HG03097 (cell line): Measurements from ENCODE around the gene FXYD6.
"Not testable (repeated sequence)": the region's sequence is repeated elsewhere in the genome, so short reads cannot be mapped to it uniquely, and the experiment has no call there.

Experiments used
- ATAC-seq: cut with Tn5 transposase; IDR thresholded peaks from one replicate; pipeline ENCODE4 v1.9.1; 2021; ENCODE audit not compliant: unreplicated experiment, low FRiP score

The FXYD6 gene

DNA sequence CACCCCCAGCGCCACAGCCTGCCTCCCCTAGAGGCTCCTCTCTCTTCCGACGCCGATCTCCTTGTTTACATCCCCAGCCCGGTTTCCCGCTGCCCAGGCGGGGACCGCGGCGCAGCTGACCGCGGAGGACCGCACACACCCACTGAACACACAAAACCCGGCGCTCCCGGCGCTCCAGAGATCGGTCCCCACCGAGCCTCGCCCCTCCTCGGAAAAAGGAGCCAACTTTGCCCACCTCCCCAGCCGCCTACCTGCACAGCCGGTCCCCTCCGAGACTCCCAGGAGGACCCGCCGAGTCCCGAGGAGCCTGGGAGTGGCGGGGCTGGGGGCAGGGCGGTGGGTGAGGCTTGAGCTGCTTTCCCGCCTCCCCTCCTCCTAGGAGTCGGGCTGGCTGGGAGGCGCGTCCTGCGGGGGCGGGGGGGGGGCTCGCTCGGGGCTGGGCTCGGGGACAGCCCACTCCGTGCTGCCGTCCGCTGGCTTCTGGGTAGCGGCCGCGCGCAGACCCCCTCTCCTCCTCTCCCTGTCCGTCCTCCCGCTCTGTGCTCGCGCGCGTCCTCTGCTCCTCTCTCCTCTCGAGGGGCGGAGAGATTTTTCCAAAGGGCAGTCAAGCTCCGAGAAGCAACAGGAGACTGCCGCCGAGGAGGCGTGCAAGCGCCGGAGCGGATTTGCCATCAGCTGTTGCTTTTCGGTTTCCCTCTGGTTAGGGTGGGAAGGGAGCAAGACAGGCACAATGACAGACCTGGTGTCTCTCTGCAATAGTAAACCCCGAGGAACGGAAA, at the start of gene FXYD6:
Gene FXYD6, minus strand, starts transcription at position 318 of the 779 bp plus-strand sequence. CDS start 33,882 bp downstream, outside the sequence.
- no peak for ATAC-seq

- ATAC-seq = not testable (repeated sequence)
Observed at GRCh38 chr11:117926166-117926565, 49.7 kb upstream of the FXYD6 start.

GRCh38 chr11:117925198-117925925, 48.9 kb upstream of the FXYD6 start:
- ATAC-seq = no peak

- no peak for ATAC-seq
Observed at GRCh38 chr11:117924631-117925170, 48.2 kb upstream of the FXYD6 start.

- ATAC-seq = no peak
Observed at GRCh38 chr11:117923773-117924172, 47.3 kb upstream of the FXYD6 start.

DNA sequence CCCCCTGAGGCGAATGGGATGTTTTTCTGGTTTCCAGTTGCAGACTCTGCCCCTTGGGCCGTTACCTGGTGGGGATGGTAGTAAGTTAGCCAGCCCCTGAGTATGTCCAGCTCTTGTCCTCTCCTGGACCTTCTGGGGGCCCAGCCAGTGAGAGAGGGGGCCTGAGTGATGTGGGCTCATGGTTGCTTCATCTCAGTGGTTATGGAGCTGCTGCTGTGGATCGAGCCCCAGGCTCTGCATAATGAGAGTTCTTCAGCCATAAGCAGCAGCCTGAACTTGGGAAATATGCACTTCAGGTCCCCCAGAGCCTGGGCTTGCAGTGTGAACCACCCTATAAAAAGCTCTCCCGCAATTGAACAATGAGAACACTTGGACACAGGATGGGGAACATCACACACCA, 46.8 kb upstream of the FXYD6 start:
- no peak for ATAC-seq

DNA sequence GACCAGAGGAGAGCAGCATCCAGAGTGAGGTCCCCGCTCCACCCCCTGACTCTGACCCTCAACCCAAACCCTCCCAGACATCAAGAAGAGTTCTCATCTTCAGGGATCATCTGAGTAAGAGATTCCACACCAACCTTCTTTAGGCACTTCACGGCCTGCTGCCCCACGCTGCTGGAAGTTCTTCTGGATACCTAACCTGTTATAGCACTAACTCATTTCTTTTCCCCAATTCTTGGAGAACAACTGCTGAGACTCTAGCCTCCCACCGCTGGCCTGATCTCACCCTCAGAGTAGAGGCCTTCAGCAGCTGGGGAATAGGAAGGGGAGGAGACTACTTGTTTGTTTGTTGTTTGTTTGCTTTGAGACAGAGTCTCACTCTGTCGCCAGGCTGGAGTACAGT, 45.4 kb upstream of the FXYD6 start:
- no peak for ATAC-seq

DNA sequence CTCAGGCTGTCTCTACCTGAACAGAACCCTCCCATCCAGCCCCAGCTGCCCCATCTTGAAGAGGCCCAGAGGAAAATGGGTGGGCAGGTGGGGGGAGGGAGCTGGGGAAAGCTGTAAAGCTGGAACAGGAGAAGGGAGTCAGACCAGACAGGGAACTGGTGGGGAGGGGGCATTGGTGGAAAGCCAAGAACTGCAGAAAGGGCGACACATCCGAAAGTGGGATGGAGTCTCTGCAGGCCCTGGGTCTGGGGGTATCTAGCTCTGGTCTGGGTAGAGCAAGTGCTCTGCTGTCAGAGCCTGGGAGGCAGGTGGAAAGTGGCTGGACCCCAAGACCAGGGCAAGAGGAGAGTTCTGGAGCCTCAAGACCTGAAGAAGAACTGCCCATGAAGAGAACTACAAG, 45.0 kb upstream of the FXYD6 start:
- ATAC-seq = no peak

GRCh38 chr11:117919781-117920221, 43.3 kb upstream of the FXYD6 start:
- no peak for ATAC-seq

- no peak for ATAC-seq
Observed at GRCh38 chr11:117919341-117919740, 42.9 kb upstream of the FXYD6 start.

- ATAC-seq = no peak
Observed at GRCh38 chr11:117918366-117919255, 42.2 kb upstream of the FXYD6 start.

DNA sequence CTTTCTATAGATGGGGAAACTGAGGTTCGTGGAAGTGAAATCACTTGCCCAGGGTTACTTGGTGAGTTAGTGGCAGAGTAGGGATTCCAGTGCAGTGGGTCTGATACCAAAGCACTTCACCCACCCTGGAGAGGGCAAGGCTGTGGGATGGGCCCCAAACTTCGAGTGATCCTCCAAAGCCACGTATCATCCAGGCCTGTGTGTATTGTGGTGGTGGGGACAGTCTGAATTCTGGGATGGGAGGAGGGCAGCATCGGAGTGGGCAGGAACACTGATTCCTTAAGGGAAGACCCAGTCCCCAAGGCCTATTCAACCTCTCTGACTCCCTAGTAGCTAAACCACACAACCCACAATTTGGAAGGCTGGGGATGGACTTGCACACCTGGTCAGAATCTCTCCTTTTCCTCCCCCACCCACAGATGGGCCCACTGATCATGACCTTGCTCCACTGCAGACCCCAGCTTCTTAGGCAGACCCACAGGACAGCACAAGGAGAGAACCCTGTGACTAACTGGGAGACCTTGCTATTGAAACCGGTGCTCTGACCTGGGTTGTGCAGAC, 41.2 kb upstream of the FXYD6 start:
- no peak for ATAC-seq

DNA sequence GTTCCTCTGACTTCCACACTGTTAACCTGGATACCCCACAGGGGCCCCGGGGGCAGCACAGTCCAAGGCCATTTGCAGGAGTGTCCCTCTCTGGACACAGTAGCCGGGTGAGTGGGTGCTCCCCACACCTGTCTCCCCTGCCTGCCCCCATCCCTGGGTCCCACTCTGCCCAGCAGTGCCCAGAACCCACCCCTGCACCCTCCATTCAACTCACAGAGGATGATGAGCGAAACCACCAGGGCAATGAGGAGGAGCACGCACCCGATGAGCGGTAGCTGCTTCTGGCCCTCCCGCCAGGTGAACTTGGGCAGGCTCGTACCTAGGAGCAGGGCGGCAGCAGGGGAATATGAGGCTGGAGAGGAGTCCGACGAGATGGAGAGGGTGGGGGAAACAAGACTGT, 40.5 kb upstream of the FXYD6 start:
- ATAC-seq = no peak

DNA sequence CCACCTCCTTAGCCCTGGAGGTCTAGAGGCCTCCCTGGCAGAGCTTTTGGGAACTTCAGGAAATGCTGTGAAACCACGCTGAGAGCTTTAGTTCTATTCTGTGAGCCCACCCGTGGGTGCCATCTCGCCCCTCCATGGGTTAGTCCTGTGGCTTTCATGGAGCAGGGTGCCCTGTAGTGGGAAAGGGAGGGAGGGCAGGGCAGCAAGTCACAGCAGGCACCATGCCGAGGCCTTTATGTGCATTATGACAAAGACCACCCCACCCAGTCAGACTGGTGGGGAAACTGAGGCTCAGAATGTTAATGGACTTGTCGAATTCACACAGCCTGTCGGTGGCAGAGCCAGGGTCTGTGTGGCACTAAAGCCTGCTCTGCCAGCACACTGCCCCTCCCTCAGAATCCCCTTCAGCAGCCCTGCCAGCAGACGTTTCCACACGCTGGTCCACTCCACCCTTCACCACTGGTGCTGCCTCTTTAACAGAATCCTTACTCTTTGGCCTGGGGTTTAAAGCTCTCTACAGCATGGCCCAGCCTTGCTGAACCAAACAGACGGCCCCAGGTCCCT, 39.3 kb upstream of the FXYD6 start:
- no peak for ATAC-seq

GRCh38 chr11:117914991-117915618, 38.6 kb upstream of the FXYD6 start:
- no peak for ATAC-seq

DNA sequence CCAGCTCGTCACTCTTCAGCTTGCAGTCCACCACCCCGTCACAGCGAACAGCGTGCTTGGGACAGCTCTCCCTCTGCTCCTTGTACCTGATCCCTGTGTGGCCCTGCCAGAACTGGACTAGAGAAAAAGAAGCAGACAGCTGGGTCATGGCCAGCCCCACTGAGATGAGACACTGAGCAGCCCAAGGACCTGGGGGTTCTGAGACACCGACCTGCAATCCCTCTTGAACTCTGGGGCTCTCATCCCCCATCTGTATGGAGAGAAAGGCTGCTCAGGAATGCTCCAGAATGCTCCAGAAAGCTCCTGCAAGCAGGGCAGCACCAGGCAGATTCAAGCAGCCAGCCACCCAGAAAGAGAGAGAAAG, 37.9 kb upstream of the FXYD6 start:
- ATAC-seq = no peak

DNA sequence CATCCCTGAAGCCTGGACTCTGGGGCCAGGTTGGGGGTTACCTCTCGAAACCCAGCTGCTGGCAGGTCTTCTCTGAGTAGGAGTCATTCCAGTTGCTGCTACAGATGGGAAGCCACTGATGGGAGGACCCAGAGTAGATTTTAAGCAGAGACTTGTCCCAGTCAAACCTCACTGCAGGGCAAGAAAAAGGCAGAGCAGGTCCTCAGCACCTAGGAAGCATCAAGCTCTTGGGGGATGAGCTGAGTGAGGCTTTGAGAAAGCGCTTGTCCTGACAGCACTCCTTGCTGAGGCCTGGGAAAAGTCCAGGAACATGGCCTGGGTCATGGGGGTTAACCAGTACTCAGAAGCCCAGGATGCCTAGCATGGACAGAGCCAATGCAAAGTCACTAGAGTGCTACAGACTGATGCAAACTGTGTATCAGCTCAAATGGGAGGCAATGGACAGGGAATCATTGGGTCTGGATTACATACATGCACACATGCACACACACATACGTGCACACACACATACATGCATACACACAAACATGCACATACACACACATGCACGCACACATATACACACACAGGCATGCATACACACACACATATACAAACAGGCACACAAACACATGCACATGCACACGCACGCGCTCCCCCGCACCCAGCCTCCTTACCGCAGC, 37.4 kb upstream of the FXYD6 start:
- ATAC-seq = no peak

DNA sequence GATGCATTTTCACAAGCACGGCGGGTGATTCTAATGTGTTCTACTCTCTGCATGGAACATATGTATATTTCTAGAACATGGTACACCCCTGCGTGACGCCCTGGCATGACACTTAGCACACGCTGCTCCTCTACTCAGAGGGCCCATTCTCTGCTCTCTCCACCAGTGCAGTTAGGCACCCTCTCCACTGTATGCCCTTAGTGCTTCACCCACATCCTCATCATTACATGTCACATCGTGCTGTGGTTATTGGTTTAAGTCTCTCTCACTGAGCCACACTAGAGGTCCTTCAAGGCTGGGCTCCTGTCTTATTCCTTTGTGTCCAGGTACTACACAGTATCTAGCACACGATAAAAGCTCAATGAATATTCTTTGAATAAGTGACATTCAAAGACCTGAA, 36.0 kb upstream of the FXYD6 start:
- ATAC-seq = no peak

GRCh38 chr11:117911694-117912093, 35.2 kb upstream of the FXYD6 start:
- ATAC-seq = no peak
